KMS-11 (cell line): ENCODE data around the gene FPGS.

Experiments used
- H2AFZ ChIP-seq: fragments of 200-600 bp; sonication (generic); 2 replicates; pipeline ENCODE4 v1.6.1; 2016; ENCODE audit warnings: antibody characterized with exemption, mixed run types, low read depth
- H3K27ac ChIP-seq: fragments of 200-600 bp; sonication (generic); 2 replicates; pipeline ENCODE4 v1.6.1; 2016; ENCODE audit warnings: mild to moderate bottlenecking, mixed run types
- H3K27me3 ChIP-seq: fragments of 200-600 bp; sonication (generic); 2 replicates; pipeline ENCODE4 v1.6.1; 2017; ENCODE audit warnings: mild to moderate bottlenecking, low read depth, mixed run types, moderate library complexity; ENCODE audit not compliant: insufficient read depth
- H3K36me3 ChIP-seq: fragments of 200-600 bp; sonication (generic); 2 replicates; pipeline ENCODE4 v1.6.1; 2017; ENCODE audit warnings: mild to moderate bottlenecking, mixed run types; ENCODE audit not compliant: insufficient read depth
- H3K4me1 ChIP-seq: fragments of 200-600 bp; sonication (generic); 2 replicates; pipeline ENCODE4 v1.6.1; 2016; ENCODE audit warnings: mild to moderate bottlenecking, low read depth, mixed run types; ENCODE audit not compliant: poor library complexity, severe bottlenecking
- H3K4me2 ChIP-seq: fragments of 200-600 bp; sonication (generic); 2 replicates; pipeline ENCODE4 v1.7.0; 2016; ENCODE audit warnings: mild to moderate bottlenecking, mixed run types
- H3K4me3 ChIP-seq: fragments of 200-600 bp; sonication (generic); IDR thresholded peaks from 2 replicates; pipeline ENCODE4 v1.6.1; 2017; ENCODE audit warnings: low read depth, low read length, mixed read lengths; ENCODE audit not compliant: insufficient read depth
- H3K79me2 ChIP-seq: fragments of 200-600 bp; sonication (generic); 2 replicates; pipeline ENCODE4 v1.6.1; 2016; ENCODE audit warnings: low read depth, mixed run types; ENCODE audit not compliant: insufficient read depth
- H3K9ac ChIP-seq: fragments of 200-600 bp; sonication (generic); 2 replicates; pipeline ENCODE4 v1.6.1; 2016; ENCODE audit warnings: mild to moderate bottlenecking, mixed run types
- H4K20me1 ChIP-seq: fragments of 200-600 bp; sonication (generic); 2 replicates; pipeline ENCODE4 v1.6.1; 2016; ENCODE audit warnings: mild to moderate bottlenecking, mixed run types; ENCODE audit not compliant: insufficient read depth
- TF ChIP-seq, protein P1 (sequence below): fragments of 200-600 bp; sonication (generic); conservative IDR thresholded peaks from 2 replicates; pipeline ENCODE4 v1.6.1; 2017; ENCODE audit warnings: low read depth, mild to moderate bottlenecking, antibody characterized with exemption, low read length, moderate library complexity, mixed read lengths

The FPGS gene

DNA sequence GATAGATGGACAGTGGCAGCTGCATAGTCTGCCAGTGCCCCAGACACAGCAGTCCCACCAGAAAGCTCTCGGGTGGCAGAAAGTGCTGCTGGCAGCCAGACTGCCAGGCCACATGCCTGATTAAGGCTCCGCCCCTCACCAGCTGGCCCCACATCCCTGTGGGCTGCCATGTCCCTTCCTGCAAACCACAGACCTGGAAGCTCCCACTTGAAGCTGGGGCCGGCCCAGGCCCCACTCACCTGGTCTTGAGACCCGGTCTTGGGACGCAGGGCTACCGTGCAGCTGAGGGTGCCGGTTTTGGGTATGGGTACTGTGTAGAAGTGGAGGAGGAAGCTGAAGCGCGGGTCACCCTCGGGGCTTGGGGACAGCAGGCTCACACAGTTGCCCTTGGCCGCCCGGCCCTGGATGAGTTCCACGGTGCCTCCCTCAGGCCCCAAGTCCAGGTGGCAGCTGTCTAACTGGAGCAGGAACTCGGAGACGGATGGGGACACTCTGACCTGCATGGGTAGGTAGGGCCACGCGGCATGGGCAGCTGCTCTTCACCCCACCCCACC, 15.3 kb downstream of the FPGS start:
- TF ChIP-seq, protein P1, sequence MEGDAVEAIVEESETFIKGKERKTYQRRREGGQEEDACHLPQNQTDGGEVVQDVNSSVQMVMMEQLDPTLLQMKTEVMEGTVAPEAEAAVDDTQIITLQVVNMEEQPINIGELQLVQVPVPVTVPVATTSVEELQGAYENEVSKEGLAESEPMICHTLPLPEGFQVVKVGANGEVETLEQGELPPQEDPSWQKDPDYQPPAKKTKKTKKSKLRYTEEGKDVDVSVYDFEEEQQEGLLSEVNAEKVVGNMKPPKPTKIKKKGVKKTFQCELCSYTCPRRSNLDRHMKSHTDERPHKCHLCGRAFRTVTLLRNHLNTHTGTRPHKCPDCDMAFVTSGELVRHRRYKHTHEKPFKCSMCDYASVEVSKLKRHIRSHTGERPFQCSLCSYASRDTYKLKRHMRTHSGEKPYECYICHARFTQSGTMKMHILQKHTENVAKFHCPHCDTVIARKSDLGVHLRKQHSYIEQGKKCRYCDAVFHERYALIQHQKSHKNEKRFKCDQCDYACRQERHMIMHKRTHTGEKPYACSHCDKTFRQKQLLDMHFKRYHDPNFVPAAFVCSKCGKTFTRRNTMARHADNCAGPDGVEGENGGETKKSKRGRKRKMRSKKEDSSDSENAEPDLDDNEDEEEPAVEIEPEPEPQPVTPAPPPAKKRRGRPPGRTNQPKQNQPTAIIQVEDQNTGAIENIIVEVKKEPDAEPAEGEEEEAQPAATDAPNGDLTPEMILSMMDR: no peak
- Histone ChIP-seq H3K4me2 (no peak overlapping the region), H2AFZ (no peak overlapping the region), H3K79me2 (no peaks in the 10 kb centered on the region), H3K27me3 (no peaks in the 10 kb centered on the region), H3K27ac (no peak overlapping the region), H3K4me3 (no peak overlapping the region), H3K9ac (no peak overlapping the region), H3K36me3 (no peaks in the 10 kb centered on the region), H4K20me1 (no peaks in the 10 kb centered on the region), H3K4me1 (no peaks in the 10 kb centered on the region)

DNA sequence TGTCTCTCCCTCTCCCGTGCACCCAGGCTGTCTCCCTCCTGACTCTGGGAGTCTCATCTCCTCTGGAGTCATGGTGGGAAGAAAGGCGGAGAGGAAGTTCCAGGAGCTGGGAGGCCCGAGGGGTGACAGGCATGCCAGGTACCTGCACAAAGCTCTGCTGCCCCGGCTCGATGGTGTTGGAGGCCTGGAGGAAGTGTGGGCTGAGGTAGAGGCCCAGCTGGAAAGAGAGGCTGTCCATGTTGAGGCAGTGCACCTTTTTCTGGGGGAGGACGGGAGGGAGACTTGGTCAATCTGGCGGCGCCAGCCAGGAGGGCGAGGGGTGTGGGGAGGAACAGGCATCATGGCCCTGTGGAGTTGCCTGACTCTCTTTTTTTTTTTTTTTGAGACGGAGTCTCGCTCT, 15.9 kb downstream of the FPGS start:
- no peak overlapping the region for H3K27ac ChIP-seq
- no peaks in the 10 kb centered on the region for H3K36me3 ChIP-seq
- H3K4me2 ChIP-seq: no peak overlapping the region
- TF ChIP-seq, protein P1: no peak
- H3K4me1 ChIP-seq: no peaks in the 10 kb centered on the region
- H2AFZ ChIP-seq: no peak overlapping the region
- no peaks in the 10 kb centered on the region for H3K79me2 ChIP-seq
- no peak overlapping the region for H3K4me3 ChIP-seq
- no peaks in the 10 kb centered on the region for H3K27me3 ChIP-seq
- no peak overlapping the region for H3K9ac ChIP-seq
- no peaks in the 10 kb centered on the region for H4K20me1 ChIP-seq

DNA sequence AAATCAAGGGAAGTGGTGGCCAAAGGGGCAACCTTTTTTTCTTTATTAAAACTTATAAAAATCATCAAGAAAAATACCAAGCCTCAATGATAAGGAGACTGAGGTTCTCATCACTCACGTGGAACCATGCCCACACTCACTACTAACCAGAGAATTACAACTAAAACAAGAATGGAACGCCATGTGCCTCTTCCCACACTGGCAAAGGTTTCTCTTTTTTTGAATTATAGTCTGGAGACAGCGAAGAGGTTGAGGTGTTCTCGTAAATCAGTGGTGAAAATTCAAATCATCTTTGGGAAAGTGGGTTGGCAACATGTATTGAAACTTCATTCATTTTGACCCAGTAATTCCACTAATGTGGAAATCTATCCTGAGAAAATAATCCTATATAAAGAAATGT, 19.4 kb downstream of the FPGS start:
- H3K4me2 ChIP-seq: no peak overlapping the region
- H3K9ac ChIP-seq: no peak overlapping the region
- H3K36me3 ChIP-seq: no peaks in the 10 kb centered on the region
- H3K27ac ChIP-seq: no peak overlapping the region
- H2AFZ ChIP-seq: no peak overlapping the region
- H3K4me3 ChIP-seq: no peak overlapping the region
- H3K27me3 ChIP-seq: no peaks in the 10 kb centered on the region
- TF ChIP-seq, protein P1: no peak
- H4K20me1 ChIP-seq: no peaks in the 10 kb centered on the region
- H3K79me2 ChIP-seq: no peaks in the 10 kb centered on the region
- no peaks in the 10 kb centered on the region for H3K4me1 ChIP-seq

DNA sequence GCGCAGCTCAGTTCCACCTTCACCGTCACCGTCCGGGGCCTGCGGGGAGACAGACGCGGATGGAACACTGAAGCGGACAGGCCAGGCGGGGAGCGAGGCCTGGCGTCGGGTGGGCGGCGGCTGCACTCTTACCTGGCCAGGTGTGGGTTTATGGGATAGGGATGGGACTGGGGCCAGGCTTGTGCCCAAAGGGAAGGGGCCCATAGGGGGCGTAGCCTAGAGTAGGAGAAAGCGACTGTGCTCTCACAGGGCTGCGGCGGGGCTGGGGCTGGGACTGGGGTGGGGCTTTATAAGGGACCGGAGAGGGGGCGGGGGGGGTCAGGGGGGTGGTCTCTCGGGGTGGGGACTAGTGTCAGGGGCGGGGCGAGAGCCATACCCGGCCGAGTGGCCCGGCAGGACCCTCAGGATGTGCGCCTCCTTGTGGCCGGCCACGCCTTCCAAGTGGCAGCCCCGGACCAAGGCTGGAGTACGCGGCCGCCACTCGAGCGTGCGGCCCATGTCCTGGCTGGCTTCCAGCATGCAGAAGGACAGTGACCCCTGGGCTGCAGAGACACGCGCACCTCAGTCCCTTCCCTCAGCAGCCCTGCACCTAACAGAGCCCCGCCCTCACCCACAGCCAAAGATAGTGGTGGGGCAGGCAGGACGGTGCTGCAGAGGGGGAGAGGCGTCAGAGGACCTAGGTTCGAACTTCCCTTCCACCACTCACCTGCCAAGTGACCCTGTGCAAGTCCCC, 22.8 kb downstream of the FPGS start:
- no peaks in the 10 kb centered on the region for H3K4me1 ChIP-seq
- TF ChIP-seq, protein P1: no peak
- no peak overlapping the region for H3K4me3 ChIP-seq
- no peak overlapping the region for H3K9ac ChIP-seq
- no peaks in the 10 kb centered on the region for H3K79me2 ChIP-seq
- H4K20me1 ChIP-seq: no peaks in the 10 kb centered on the region
- no peaks in the 10 kb centered on the region for H3K27me3 ChIP-seq
- H3K4me2 ChIP-seq: no peak overlapping the region
- no peak overlapping the region for H3K27ac ChIP-seq
- no peak overlapping the region for H2AFZ ChIP-seq
- no peaks in the 10 kb centered on the region for H3K36me3 ChIP-seq
